HUDEP-2 (cell line): ENCODE measurements around the gene INSRR.

Source experiments
- DNase-seq, 76 experiments: peaks; one replicate each; lab custom pipeline; 2025; ENCODE audit not compliant: unreplicated experiment in 76 of 76; lab: John Stamatoyannopoulos, UW

The INSRR gene

DNA sequence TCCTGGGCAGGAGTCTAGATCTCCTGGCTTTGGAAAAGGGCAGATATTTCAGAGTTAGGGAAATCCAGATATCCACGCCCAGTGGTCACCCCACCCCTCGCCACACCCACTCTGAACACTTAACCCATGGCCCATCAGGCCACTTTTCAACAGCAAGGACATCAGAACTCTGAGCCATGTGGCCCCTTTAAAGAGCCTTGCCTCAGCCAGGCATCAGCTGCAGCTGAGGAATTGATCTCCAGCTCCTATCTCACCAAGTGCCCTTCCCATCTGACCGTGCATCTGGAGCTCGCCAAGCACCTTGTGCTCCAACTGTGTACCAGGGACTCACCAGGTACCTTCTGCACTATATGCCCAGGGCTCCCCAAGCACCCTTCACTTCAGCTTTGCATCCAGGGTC lies 22.0 kb downstream of the INSRR start:
- no peak for DNase-seq

- DNase-seq, result no peak
These were observed 22.8 kb downstream of the INSRR start for GRCh38 chr1:156836041-156836654.

DNA sequence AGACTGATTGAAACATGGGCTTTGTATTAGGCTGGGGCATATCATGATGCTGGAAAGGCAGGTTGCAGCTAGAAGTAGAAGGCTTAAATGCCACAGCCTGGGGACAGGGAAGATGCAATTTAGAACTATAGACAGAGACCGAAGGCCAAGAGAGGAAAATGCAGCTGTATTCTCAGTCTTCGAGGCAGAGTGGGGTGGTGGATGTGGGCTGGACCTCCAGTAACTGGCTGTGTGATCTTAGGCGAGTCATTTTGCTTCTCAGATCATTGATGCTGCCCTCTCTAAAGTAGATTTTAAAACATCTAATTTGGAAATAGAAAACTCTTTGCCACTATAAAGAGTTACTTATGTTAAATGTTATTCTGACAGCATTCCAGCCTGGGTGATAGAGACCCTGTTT lies 24.6 kb downstream of the INSRR start:
- no peak for DNase-seq

GRCh38 chr1:156833603-156834002 lies 25.3 kb downstream of the INSRR start:
- no peak for DNase-seq

- DNase-seq, result no peak
These were observed 26.5 kb downstream of the INSRR start for GRCh38 chr1:156832434-156832833.

DNA sequence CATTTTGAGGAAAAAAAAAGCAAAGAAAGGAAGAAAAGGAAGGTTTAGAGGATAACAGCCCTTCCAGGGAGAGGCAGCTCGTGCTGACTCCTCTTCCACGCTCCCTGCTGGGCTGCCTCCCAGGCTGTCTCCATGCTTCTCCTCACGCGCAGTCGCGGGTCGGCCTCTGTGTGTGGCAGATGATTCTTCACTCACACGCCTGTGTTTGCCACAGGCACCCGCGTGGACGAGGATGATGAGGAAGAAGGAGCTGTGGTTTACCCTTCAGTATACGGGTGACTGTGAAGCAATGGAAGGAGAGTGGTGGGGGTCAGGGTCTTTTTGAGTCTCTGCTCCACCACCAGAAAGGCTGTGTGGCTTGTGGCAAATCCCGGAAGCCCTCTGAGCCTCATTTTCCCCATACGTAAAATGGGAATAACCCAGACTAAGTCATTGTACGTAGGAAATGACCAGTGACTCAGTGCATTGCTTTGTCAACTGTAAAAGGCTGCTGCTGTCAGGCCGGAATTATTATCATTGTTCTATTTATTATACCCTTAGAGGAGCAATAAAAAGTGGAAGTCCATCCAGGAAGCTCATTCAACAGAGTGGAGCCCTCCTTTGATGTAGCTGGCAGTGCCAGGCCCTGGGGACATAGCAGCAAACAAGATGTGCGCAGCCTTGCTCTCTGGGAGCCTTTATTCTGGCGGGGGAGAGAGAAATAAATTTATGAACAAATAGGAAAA lies 30.4 kb downstream of the INSRR start:
- no peak for DNase-seq

DNA sequence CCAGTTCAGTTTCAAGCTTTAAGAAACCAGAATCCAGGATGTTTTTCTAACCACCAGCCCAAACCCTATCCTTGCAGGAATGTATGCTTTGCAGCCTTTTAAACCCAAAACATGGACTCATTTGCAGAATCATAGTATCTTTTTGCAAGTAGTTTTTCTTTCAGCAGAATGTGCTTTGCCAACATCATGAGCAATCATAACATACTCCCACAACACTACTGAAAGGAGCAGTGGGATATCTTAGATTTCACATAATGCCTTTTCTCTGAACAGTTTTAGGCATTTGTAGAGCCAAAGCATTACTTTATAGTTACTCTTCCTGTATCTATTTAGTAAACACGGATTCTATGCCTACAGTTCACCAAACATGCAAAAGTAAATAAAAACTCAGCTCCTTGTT lies 32.3 kb downstream of the INSRR start:
- no peak for DNase-seq

DNA sequence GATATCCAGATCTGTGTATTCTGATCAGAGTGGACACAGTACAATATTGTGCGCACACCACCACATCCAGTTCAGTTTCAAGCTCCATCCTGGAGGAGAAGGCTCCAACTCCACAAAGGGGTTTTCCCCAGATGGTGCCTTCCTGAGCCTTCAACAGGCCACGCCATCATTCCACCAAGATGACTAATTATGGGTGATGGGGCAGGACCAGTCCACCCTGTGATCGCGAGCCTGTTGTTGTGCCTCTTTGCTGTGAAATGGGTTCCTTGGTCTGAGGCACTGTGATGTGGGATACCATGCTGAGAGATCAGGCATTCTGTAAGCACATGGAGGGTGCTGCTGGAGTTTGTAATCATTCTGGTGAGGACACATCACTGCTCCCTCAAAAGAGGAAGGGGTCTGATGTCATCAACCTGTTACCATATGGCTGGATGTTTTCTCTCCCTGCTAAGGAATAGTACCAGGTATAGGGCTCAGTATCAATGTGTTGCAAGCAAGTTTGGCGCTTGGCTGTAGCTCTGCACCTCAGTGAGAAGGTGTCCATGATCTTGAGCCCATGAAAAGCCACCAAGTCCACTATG lies 35.6 kb downstream of the INSRR start:
- DNase-seq, result no peak

GRCh38 chr1:156822680-156823079 lies 36.2 kb downstream of the INSRR start:
- DNase-seq, result no peak

- no peak for DNase-seq
These were observed 37.1 kb downstream of the INSRR start for GRCh38 chr1:156821801-156822200.

DNA sequence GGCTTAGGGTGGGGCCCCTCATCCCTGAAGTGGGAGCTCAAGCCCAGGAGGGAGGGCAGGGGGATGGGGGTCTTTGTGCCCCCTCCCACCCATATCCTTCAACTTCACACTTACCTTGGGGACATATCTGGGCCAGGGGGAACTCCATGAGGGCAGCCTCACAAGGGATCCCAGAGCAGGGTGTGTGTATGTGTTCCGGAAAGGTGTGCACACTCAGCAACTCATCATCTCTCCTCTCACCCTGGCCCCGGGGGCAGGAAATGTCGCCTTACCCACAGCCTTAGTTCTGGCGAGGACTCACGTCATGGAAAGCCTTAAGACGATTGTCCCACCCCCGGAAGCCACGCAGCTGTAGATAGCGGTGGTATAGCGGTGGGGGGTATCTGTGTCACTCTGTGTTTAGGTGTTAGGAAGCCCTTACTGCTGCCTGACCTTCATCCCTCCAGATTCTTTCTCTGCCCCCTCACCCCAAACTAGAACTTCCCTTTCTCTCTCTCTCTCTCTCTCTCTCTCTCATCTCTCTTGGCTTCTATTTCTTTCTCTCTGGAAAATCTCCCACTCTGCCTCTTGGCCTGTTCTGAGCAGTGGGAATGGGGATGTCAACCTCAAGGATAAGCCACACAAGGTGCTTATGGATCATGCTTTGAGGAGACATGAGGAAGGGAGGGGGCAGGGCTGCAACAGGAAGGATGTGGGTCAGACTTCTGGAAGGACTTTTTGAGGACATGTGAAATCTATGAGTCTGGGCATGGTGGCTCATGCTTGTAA lies 42.2 kb downstream of the INSRR start, which contains the start of gene SH2D2A:
Gene SH2D2A (minus strand): TSS at position 288 of the 768 bp plus-strand sequence. CDS start 140 bp downstream, at position 148.
- DNase-seq, result peak in 10 of 76 experiments; percentile 7 to 41 (median 16)

GRCh38 chr1:156815961-156816422 lies 42.9 kb downstream of the INSRR start:
- DNase-seq, result no peak

GRCh38 chr1:156815307-156815826 lies 43.5 kb downstream of the INSRR start:
- DNase-seq, result no peak

- no peak for DNase-seq
These were observed 44.2 kb downstream of the INSRR start for GRCh38 chr1:156814571-156815260.

DNA sequence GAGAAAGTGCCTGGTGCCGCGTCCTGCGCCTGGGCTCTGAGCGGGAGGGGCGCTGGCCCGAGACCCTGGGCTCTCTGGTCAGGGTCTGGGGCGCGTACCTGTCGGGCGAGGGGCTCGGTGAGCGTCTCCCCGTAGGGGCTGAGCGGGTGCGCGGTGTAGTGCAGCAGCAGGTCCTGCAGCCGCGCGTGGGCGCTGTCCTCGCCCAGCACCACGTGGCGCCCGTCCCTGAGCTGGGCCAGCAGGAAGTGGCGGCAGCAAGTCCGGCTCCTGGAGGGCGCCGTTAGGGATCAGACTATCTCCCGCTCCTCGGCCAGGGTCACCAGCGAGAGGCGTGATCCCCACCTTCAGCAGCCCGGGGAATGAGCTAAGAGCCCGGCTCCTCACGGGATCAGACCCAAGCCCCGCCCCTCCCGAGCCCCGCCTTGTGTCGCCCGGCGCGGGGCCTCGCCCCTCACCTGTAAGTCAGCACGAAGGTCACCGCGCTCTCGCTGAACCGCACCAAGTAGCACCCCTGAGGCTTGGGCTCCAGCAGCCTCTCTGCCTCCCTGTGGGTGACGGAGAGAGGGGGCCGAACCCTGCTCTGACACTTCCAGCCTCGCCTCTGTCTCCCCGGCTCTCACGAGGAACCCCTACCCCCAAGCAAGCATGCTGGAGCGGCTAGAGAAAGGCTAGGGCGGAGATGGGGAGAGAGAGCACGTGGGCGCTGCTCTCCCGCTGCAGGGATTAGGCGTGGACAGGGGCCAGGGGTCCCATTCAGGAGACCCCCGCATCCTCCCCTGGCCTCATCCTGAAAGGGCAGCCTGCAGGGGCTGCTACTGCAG lies 45.0 kb downstream of the INSRR start:
- peak in 44 of 76 experiments; percentile 8 to 67 (median 36) for DNase-seq

DNA sequence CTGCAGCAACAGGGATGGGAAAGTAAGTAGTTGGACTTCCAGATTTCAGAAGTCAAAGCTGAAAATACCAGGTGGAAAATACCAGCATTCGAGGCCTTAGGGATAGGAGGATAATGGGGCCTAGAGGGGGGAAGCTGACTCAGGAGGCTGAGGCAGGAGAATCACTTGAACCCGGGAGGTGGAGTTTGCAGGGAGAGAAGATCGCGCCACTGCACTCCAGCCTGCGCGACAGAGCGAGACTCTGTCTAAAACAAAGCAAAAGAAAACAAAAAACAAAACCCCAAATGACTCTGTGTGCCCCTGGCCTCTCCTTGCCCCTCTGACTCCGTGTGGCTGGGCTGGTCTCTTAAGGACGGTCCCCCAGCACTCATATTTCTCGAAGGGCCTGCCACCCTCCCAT lies 45.6 kb downstream of the INSRR start:
- no peak for DNase-seq

DNA sequence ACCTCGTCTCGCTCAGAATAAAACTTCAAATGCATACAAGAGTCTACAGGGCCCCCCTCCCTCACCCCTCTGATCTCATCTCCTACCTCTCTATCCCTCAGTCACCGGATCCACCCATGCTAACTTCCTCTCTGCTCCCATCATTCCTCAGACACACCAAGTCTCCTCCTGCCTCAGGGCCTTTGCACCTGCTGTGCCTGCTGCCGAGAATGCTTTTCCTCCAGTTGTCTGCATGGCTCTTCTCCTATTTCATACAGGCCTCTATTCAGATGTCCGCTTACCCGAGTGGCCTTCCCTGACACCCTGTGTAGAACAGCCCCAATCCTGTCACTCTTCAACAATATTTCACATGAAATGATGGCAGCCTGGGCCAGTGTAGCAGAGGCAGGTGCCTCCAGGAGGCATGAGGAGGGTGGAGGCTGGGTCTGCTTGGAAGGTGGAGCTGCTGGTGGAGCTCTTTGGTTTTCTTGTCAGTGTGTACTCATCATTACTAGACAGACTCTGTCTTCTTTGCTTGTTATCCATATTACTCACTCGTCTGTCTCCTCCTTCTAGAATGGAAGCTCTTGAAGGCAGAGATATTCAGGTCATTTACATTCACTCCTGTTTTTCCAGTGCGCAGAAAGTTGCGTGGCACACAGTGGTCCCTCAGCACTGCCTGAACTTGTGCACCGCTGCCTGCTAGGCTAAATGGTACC lies 46.5 kb downstream of the INSRR start:
- DNase-seq, result no peak

DNA sequence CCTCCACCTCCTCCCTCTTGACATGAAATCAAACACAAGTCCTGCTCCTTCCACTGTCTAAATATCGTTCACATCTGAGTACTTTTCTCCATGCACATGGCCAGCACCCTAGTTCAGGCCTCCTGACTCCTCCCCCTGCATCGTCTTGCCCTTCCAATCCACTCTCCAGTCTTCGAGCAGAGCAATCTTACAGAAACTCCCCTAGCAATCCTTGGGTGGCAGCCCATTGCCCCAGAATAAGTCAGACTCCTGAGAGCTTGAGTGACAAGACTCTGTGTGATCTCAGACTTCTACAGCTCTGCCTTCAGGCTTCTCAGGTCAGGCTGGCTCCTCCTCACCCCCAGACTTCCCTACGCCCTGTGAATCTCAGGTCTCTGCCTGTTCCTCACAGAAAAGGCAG lies 47.7 kb downstream of the INSRR start:
- no peak for DNase-seq
